Mesothelial cell of epicardium (in vitro differentiated cells): ENCODE measurements around the gene ECSCR. TPM values are rescaled to one million over a fixed set of nuclear protein-coding genes. Genes with fewer than 3 reads are reported as not detected.

Source experiments
- DNase-seq, 2 experiments: peaks; one replicate each; pipeline ENCODE4 v3.0.0; 2021; ENCODE audit warnings: low spot score in 2 of 2; ENCODE audit not compliant: unreplicated experiment in 2 of 2
- H3K27ac Mint-ChIP-seq: 2 replicates; pipeline ENCODE4 v1.8.0; 2021; ENCODE audit warnings: mixed read lengths
- H3K27me3 Mint-ChIP-seq: 2 replicates; pipeline ENCODE4 v1.8.0; 2021; ENCODE audit warnings: low read depth, mixed read lengths
- H3K36me3 Mint-ChIP-seq: 2 replicates; pipeline ENCODE4 v1.8.0; 2021; ENCODE audit warnings: mixed read lengths
- H3K4me1 Mint-ChIP-seq: 2 replicates; pipeline ENCODE4 v1.8.0; 2021; ENCODE audit warnings: mixed read lengths
- H3K4me3 Mint-ChIP-seq: 2 replicates; pipeline ENCODE4 v1.8.0; 2021; ENCODE audit warnings: mild to moderate bottlenecking, moderate library complexity, mixed read lengths
- H3K9me3 Mint-ChIP-seq: 2 replicates; pipeline ENCODE4 v1.8.0; 2021; ENCODE audit warnings: mixed read lengths
- CTCF ChIP-seq: fragments of 200-600 bp; sonication (generic); IDR thresholded peaks from one replicate; pipeline ENCODE4 v1.5.0; 2021; ENCODE audit warnings: antibody characterized with exemption; ENCODE audit not compliant: unreplicated experiment
- total RNA-seq: library from RNA; stranded (reverse); gene quantifications from 3 replicates; pipeline ENCODE4 v1.2.1, GENCODE V29; 2021

ECSCR gene
- total RNA-seq, 1 donor from 2014 or later: not detected

DNA sequence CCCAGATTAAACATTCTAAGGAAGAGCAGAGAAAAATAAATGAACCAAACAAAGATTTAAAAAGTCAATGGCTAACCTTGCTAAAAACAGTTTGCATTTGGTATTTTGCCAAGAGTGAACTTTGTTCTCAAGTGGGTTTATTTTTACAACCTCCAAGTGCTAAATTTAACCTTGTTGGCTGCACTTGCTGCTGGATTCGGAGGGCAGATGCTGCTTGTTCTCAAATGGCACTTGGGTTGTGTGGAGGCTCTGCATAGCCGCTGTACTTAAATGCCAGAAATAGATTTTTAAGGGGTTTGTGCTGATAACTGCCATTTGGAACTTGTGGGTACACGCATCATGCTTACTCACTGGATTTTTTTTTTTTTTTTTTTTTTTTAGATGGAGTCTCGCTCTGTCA lies 45.3 kb downstream of the ECSCR start:
- Mint-ChIP-seq H3K36me3 (peaks cover 24% of the 10 kb centered on the region), H3K4me3 (no peak overlapping the region), H3K4me1 (no peaks in the 10 kb centered on the region), H3K27ac (no peak overlapping the region), H3K27me3 (no peaks in the 10 kb centered on the region), H3K9me3 (no peaks in the 10 kb centered on the region)
- TF ChIP-seq CTCF: no peak
- no peak for DNase-seq

- H3K4me1 Mint-ChIP-seq: no peaks in the 10 kb centered on the region
These were observed 45.9 kb downstream of the ECSCR start for GRCh38 chr5:139416651-139417050.

DNA sequence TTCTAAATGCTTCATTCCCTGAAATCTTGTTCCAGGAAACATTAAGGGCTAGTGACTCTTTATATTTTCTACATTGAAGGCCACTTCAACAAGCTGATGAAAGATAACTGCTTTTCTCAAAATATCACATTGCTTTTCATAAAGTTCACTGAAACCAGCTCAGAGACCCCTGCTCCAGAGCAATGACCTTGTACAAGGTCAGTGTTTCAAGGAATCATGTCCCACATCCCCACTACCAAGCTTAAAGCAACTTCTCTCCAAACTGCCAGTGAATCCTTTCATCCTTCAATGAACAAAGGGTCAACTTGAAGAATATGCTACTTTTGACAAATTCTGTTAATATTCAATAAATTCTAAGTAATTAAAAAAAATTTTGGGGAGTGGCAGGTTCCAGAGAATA lies 46.7 kb downstream of the ECSCR start:
- H3K27me3 Mint-ChIP-seq: no peaks in the 10 kb centered on the region
- no peak for TF ChIP-seq CTCF
- DNase-seq: no peak
- H3K27ac Mint-ChIP-seq: no peak overlapping the region
- H3K4me1 Mint-ChIP-seq: no peaks in the 10 kb centered on the region
- no peaks in the 10 kb centered on the region for H3K9me3 Mint-ChIP-seq
- H3K4me3 Mint-ChIP-seq: no peak overlapping the region
- peaks cover 23% of the 10 kb centered on the region for H3K36me3 Mint-ChIP-seq

More at GRCh38 chr5:139416651-139417050, 45.9 kb downstream of the ECSCR start:
- no peaks in the 10 kb centered on the region for H3K27me3 Mint-ChIP-seq
- H3K27ac Mint-ChIP-seq: no peak overlapping the region
- TF ChIP-seq CTCF: no peak
- DNase-seq: no peak
- H3K36me3 Mint-ChIP-seq: peaks cover 23% of the 10 kb centered on the region
- no peaks in the 10 kb centered on the region for H3K9me3 Mint-ChIP-seq
- no peak overlapping the region for H3K4me3 Mint-ChIP-seq

- H3K36me3 Mint-ChIP-seq: peaks cover 20% of the 10 kb centered on the region
- no peaks in the 10 kb centered on the region for H3K4me1 Mint-ChIP-seq
- no peak overlapping the region for H3K27ac Mint-ChIP-seq
- TF ChIP-seq CTCF: no peak
- H3K9me3 Mint-ChIP-seq: no peaks in the 10 kb centered on the region
- H3K27me3 Mint-ChIP-seq: no peaks in the 10 kb centered on the region
- no peak for DNase-seq
- no peak overlapping the region for H3K4me3 Mint-ChIP-seq
These were observed 47.2 kb downstream of the ECSCR start for GRCh38 chr5:139415221-139415861.

- DNase-seq: no peak
- no peak for TF ChIP-seq CTCF
- Mint-ChIP-seq H3K9me3 (no peaks in the 10 kb centered on the region), H3K27ac (no peak overlapping the region), H3K4me1 (no peaks in the 10 kb centered on the region), H3K36me3 (peaks cover 15% of the 10 kb centered on the region), H3K27me3 (no peaks in the 10 kb centered on the region), H3K4me3 (no peak overlapping the region)
These were observed 47.9 kb downstream of the ECSCR start for GRCh38 chr5:139414581-139415130.
